Activated CD8-positive, alpha-beta memory T cell treated with anti-CD3 and anti-CD28 coated beads, Interleukin-2, amount 50 U/mL, for 24 hours (primary cell): ENCODE data around the gene HPD.
A peak's percentile ranks its signal among the peaks of the same experiment; 100 is the strongest.

Source experiments
- DNase-seq: peaks from one replicate; pipeline ENCODE4 v3.0.0-alpha.2; 2020; ENCODE audit errors: extremely low read depth

HPD gene

GRCh38 chr12:121810833-121811433 is 47.7 kb downstream of the HPD start:
- DNase-seq, result no peak

GRCh38 chr12:121810234-121810817 is 48.3 kb downstream of the HPD start:
- no peak for DNase-seq

- DNase-seq, result no peak
Measured at GRCh38 chr12:121809712-121810116, 48.9 kb downstream of the HPD start.

GRCh38 chr12:121808623-121809022 is 50.0 kb downstream of the HPD start:
- DNase-seq, result no peak

GRCh38 chr12:121807642-121808347 is 50.9 kb downstream of the HPD start:
- DNase-seq, result no peak

GRCh38 chr12:121806546-121807423 is 51.9 kb downstream of the HPD start:
- no peak for DNase-seq

- no peak for DNase-seq
Measured at GRCh38 chr12:121806009-121806545, 52.6 kb downstream of the HPD start.

GRCh38 chr12:121805171-121806008 is 53.3 kb downstream of the HPD start:
- no peak for DNase-seq

GRCh38 chr12:121804417-121805111 is 54.1 kb downstream of the HPD start:
- no peak for DNase-seq

GRCh38 chr12:121803861-121804416 is 54.7 kb downstream of the HPD start, which contains the start of gene SETD1B:
Gene SETD1B, plus strand, starts transcription at chr12:121804009. Its CDS starts 729 bp downstream, at chr12:121804738.
- DNase-seq, result no peak

- peak; percentile 72 for DNase-seq
Measured at GRCh38 chr12:121802843-121803698, 55.6 kb downstream of the HPD start.

- no peak for DNase-seq
Measured at GRCh38 chr12:121802485-121802842, 56.2 kb downstream of the HPD start.

- DNase-seq, result no peak
Measured at GRCh38 chr12:121801595-121802484, 56.8 kb downstream of the HPD start.

GRCh38 chr12:121800694-121801594 is 57.7 kb downstream of the HPD start:
- no peak for DNase-seq

GRCh38 chr12:121799842-121800693 is 58.6 kb downstream of the HPD start:
- DNase-seq, result no peak
